GM19240 (cell line): ENCODE data around the gene LAMA2.

Experiments
- DNase-seq: peaks from one replicate; pipeline ENCODE4 v3.0.0; 2011; ENCODE audit warnings: low spot score; ENCODE audit not compliant: insufficient read length

The LAMA2 gene

DNA sequence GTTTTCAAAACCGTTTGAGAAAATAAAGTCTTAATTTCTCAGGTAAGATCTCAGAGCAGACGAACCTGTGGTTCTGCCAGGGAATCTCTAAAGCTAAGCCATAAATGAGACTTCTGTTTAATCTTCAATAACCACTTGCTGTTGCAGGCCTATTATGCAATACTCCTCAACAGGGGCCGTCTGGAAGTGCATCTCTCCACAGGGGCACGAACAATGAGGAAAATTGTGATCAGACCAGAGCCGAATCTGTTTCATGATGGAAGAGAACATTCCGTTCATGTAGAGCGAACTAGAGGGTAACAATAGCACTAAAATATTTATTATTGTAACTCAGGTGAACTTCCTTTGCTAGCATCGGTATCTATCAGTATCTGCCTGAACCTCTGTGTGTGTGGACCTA lies 603.4 kb downstream of the LAMA2 start:
- no peak for DNase-seq

DNA sequence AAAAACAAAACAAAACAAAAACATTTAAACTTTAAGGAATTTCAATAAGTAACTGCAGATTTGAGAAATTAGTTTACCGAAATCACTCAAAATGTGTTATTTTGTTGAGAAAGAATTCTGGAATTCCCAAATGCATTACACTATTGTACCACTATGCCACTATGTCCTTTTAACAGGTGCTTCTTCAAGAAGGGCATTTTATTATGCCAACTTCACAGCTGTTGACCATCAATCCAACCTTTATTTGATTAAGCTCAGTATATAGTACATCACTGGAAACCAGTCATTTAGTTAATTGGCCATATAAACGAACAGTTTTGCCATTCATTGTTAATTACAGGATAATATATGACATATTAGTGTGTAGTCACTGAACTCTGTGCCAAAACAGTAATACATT lies 605.4 kb downstream of the LAMA2 start:
- no peak for DNase-seq

DNA sequence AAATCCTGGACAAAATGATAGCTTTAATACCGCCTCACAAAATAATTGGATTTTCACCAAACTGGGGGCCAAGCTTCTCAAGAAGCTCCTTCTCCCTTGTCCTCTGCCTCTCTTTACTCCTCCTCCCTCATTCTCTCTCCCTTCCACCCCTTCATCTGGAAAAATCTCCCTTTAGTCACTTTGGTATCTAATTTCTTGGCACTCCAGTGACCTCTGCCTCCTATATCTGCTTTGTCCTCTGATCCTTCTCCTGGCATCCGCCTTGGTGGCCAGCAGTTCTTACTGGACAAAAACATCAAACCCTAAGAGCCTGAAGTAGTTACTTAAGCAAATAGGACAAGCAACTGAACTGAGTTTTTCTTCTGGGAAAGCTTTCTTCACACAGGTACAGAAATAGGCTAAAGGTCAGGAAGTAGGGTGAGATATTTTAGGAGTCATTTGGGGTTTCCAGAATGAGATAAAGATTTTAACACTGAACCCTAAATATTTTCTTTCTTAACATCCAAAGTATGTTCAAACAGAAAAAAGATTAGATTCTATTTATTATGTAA lies 606.4 kb downstream of the LAMA2 start:
- no peak for DNase-seq

DNA sequence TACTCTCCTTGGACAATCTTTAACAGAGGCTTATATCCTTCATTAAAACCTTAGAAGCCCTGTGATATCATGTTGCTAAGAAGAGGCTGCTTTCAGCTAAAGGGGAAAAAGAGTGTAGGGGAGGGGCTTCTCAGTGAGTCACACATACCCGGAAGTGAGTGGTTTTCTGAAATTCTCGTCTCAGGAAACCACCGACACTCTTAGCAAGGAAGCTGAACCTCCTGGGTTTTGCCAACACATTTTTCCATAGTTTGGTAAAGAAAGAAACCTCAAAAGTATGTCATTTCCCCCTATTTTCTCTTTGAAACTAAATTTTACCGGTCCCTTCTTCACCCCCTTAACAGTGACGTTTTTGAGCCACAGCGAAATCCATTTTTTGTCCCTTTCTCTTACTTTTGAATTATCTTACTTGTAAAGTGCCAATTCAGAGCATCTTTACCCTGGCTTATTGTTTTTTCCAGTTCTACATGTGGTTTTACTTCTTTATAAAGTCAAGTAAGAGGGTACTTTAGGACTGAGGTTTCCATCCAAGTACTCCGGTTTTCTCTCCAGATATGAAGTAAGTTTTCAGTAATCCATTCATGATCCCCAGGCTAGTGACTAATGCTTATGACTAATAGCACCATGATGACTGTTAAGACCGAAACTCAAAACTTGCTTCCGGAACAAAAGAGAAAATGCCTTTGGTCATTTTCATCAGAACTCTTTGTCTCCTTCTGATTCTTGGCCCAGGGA lies 607.8 kb downstream of the LAMA2 start:
- DNase-seq: peak; percentile 38

DNA sequence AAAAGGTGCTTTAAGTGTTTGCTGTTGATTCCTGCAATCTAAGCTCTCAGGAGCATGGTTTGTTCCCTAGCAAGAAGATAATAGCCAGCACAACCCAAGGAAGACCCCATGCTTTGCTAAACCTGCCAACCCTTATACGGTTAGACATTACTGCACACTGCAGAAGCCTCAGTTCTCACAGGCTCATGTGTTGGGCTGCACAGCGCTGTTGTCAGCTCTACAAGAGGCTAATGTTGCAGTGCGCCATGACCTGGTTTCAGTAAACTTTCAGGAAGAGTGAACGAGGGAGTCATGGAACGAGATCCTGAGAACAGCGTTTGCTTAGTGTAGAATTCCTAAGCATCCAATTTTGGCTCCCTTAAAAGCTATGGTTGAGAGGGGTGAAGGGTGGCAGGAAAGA lies 608.5 kb downstream of the LAMA2 start:
- DNase-seq: no peak

DNA sequence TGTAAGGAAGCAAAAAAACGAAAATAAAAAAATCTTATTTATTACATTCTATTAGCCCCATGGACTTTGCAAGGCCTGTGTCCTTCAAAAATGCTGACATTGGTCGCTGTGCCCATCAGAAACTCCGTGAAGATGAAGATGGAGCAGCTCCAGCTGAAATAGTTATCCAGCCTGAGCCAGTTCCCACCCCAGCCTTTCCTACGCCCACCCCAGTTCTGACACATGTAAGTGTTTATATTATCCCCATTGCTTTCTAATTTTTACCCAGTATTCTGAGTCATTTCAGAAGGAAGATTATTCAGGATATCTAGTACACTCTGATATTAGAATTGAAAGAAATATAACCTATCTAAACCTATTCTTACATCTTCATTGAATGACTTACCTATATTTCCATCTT lies 609.3 kb downstream of the LAMA2 start:
- DNase-seq: no peak

DNA sequence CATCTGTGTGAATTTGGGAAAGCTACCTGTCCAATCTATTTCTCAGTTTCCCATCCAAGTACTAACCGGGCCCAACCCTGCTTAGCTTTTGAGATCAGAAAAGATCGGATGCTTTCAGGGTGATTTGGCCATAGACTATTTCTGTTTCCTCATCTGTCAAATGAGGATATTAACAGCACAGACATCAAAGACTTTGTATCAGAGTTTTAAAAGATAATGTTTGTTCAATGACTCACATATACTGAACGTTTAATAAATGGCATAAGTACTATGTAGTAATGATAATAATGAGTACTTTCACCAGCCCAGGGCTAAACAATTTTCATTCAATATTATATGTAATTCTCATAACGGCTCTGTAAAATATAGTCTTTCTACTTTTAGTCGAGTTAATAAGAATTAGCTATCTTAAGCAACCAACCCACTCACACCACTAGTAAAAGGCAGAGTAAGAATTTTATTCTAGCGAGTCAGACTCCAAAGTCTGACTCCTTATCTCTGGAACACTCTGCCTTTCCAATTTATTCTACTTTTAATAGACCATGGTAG lies 610.5 kb downstream of the LAMA2 start:
- DNase-seq: no peak

DNA sequence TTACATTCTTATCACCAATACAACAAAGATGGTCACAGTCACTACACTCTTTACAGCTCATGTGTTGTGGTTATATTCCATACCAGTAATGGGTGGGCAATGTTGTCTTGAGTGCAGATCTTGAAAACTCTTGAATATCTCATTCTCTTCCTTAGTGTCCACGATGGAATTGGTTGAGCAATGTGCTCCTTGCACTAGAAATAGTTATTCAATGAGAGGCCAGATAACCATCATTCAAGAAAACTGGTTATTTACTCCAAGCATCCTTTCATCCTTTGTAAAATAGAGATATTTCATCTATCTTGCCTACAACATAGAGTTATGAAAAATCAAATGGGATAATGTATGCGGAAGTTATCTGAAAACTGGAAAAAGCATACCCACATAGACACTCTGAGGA lies 611.2 kb downstream of the LAMA2 start:
- no peak for DNase-seq

DNA sequence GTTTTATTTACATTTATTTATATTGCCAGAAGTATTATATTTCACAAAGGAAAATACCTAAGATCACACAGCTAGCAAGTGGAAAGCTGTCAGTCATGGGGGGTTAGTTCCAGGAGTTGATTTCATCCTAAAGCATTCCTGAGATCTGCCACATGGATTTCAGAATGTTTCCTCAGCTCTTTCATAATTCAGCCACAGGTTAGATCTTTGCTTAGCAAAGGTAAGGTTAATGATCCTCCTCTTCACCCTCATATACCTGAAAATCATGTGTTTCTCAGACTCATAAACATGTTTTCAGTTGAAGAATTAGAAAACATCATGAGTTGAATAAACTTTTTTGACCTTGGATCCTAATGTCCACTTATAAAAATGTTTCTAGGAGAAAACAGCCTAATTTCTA lies 611.6 kb downstream of the LAMA2 start:
- no peak for DNase-seq

DNA sequence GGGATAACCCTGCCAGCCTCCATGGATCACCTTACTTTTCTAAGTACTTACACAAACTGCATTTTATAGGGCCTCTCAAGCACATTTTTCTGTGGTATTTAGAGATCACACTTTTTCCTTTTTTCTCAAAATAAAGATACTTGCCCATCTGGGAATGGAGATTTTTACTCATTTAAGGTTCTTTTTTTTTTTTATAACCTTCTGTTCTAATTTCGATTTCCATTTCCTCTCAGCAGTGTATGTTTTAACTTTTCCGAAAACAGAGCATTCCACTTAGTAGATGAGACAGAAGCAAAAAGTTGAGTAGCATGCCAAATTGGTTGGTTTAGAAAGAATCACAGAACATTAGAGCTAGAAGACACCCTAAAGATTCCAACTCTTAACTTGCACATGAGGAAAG lies 612.7 kb downstream of the LAMA2 start:
- no peak for DNase-seq

DNA sequence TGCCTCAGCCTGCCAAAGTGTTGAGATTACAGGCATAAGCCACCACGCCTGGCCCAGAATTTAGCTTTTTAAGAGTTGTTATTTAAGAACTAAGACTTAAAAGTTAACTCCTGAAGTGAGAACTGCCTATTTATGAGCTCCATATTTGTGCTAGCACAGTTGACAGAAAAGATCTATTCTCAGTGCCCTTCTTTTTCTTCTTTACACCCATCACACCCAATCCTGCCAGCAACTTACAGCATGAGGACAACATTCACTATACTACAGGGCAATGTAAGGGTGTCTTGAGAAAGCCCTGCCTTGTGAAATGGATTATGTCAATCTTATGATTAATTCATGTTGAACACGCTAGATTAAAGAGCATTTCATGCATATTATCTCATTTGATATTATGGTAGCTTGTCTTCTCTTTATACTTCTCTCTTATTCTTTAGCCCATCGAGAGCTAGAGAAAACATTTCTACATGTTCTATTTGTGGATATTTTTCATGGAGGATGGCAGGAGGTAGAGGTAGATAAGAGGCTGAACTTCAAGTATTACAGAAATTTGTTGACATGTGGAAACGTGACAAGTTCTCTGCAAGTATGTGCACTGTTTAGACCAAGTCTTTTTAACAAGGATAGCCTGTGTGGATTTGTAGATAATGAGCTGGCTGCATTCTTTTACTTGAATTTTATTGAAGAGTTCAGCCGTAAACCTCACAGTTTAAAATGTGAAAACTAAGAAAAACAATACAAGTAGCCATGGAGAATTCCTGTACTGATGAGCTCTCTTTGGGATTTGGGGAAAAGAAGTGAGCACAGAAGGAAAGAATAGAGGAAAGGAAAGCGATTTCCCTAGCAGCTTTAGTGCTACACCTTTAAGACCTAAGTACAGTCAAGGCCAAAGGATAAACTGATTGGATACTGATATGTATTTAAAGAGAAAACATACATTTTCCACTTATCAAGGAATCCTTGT lies 614.8 kb downstream of the LAMA2 start:
- DNase-seq: no peak

DNA sequence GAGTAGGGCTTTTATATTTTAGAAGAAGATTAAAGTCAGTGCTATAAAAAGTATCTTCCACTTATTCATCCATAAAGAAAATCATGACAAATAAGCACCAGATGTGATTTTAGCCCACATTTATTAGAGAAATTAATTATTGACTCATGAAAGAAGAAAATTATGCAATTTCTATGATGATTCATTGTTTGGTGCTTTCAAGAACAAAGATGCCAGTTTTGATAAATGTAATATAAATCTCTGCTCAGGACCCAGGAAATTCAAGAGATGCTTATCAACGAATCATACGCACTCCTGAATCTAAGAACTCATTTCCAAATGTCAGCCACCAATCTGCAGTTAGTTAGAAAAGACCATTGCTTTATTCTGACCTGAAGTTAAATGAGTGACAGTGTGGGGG lies 615.6 kb downstream of the LAMA2 start:
- DNase-seq: no peak

DNA sequence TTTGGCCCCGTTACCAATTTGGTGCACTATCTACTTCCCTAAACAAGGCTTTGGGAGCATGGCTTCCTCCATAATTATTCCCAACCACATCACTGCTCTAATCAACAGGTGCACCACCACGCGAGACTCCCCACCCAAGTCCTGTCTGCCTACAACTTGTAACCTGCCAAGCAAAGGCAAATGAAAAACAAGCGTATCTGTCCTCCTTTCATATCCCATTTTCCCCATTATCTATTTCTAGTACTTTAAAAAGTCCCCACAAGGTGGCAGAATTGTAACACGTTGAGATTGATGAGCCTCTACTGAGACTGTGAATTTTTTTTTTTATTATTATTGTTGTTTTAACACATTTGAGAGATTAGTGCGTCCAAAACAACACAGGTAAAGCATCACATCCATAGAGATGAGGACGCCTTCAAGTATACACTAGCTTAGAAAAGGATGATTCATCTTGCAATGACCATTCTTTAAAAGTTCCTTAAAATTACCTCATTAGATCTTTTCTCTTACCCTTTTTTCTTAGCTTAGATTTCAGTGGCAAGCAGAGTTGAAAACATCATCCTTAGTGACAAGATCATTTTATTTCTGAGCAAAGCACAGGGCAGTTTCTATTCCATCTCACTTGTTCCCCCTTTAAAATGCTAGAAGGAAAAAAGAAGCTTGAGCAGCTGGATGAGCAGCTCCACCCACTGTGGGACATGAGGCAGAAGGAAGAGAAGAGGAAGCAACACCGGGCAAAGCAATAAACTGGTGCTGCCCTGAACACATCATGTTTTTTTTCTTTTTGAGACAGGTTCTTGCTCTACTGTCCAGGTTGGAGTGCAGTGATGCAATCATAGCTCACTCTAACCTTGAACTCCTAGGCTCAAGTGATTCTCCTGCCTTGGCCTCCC lies 616.3 kb downstream of the LAMA2 start:
- no peak for DNase-seq

DNA sequence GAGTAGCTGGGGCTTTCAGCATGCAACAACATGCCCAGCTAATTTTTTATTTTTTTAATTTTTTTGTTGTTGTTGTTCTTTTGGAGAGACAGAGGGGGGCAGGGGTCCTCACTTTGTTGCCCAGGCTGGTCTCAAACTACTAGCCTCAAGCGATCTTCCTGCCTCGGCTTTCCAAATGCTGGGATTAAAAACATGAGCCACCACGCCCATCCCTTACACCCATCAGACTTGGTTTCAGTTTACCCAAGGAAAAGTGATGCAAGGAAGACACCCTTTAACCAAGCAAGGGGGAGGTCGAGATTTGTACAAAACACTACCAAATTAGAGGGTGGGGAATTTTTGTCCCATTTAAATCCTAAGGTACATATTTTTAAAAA lies 616.9 kb downstream of the LAMA2 start:
- DNase-seq: no peak

DNA sequence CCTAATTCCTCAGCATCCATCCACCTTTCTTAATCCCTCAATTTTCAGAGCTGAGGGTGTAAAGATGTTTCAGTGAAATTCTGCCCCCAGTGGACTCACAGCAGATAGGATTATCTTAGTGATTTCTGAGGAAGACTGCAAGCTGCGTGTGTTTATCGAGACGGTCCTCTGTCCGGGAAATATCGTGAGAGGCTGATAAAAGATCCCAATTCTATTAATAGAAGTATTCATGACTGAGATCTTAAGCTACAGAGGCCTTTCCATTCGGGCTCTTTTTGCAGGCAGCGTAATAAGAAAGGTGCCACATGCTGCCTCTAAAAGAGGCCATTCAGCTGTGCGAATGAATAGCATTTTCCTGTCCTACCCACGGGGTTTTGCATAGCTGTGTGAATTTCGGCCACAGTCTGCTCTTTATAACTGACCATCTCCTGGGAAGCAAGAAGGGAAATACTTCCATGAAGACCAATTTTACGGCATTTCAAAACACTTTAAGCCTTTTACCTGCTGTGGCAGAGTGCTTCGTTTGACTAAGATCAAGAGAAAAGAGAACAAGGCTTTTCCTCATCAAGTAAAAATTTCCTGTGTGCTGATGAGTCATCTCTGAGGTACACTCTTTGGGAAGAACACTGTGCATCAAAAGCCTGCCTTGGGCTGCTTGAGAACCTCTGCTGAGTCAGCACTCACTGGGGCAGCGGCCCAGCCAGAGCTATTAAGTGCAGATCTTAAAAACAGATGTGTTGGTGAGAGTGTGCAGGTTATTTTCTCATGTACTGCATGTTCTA lies 618.2 kb downstream of the LAMA2 start:
- no peak for DNase-seq

DNA sequence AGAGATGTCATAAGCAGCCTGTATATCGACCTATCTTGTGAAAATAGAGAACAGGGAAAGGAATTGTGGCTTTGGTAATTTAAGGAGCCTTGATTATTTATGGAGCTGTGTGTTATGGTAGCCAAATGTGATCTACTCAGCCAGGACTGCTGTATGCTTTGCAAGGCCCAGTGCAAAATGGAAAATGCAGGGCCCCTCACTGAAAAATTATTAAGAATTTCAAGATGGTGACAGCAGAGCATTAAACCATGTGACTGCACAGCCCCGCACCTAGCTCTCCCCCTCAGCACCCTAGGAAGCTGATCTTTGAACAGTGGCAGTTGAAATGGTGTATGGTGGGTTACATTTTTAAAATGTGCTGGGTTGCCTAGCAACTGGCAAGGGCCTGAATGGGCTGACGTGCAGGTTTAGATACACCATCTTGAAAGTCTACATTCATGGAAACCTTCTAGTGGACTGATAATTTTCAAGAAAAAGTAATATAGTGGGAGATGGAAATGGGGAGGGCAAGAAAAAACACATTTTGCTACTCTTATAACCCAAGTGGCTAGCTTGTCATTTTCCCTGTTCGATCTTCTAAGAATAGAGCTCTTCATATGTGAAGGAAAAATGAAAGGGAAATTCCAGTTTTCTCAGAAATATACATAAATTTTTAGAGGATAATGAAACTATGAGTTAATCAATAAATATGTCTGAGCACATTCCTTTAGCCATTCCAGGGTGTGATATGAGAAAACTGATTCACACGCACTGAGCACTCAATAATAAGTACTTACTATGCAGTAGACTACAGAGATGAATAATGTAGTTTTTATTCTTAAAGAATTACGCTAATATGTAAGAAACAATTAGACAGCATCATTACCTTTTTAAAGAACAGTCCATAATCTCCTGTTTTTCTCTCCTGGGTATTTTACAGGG lies 619.1 kb downstream of the LAMA2 start:
- DNase-seq: no peak

DNA sequence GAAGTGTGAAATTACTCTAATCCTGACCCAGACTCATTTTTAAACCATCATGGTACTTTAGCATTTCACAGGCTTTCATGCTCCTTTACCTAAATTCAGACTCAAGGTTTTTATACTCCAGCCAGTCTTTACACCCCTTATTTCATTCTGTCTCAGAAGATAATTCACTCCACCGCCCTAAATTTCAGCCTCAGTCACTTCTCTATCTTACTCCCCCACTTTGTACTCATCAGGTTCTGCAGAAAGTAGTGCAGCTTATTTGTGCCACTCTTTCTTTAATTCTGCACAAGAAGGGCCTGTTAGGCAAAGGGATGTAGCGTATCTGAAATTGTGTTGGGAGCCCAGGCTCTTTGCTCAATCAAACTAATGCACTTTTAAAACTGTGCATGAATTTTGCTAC lies 621.5 kb downstream of the LAMA2 start:
- DNase-seq: no peak

DNA sequence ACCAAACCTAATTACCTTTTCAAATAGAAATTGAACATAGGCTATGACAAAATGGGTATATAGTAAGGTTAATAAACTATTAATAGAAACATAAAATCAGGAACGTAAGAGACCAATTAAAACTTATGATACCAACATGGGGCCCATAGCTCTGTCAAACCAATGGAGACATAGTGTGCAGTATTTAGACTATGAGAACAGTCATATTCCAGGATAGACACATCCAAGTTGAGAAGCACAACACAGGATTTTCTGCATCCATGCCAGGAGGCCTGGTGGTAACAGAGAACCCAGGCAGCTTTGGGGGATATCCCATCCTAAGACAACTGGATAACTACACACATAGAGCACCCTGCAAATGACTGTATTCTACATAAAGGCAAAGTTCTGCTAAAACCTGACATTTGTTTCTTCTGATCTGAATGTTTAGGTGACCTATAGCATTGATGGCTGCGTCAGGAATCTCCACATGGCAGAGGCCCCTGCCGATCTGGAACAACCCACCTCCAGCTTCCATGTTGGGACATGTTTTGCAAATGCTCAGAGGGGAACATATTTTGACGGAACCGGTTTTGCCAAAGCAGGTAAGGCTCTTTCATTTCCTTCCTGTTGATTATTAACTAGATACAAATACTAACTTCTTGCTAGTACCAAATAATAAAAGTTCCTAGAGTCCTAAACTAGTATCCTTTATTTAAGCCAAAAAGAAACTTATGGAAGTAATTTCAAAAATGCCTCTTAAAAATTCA lies 624.3 kb downstream of the LAMA2 start:
- no peak for DNase-seq

DNA sequence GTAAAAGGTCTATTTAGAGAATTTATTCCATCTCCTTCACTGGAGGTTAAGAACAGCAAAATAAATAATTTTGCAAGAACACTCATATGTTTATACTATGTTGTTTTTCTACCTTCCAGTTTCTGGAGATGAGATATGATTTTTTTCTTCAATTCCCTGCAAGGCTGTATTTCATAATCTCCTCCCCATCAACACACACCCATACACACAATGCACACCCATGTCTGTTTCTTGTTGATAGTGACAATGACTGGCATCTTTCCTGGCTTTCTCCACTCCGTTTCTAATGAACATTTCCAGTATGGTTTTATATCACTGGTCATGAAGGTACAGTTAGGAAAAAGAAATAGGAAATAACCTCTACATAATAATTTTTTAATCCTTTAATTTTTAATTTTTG lies 624.9 kb downstream of the LAMA2 start:
- DNase-seq: no peak
